Measurements from ENCODE around the gene IGFBP2.

The IGFBP2 gene

GRCh38 chr2:216658757-216659156, 25.5 kb downstream of the IGFBP2 start:
- no peak overlapping the region for H3K27ac ChIP-seq

GRCh38 chr2:216659276-216659675, 26.1 kb downstream of the IGFBP2 start:
- no peak overlapping the region for H3K27ac ChIP-seq

More at GRCh38 chr2:216658757-216659156, 25.5 kb downstream of the IGFBP2 start:
- TF ChIP-seq CTCF (conservative IDR thresholded peaks at IDR 0.05), result no peak
- TF ChIP-seq ZFX (IDR thresholded peaks at IDR 0.05), result no peak

GRCh38 chr2:216660496-216660895, 27.3 kb downstream of the IGFBP2 start:
- H3K27ac ChIP-seq, result no peak overlapping the region
- no peak for TF ChIP-seq CTCF (conservative IDR thresholded peaks at IDR 0.05)
- no peak for TF ChIP-seq ZFX (IDR thresholded peaks at IDR 0.05)

More at GRCh38 chr2:216659276-216659675, 26.1 kb downstream of the IGFBP2 start:
- TF ChIP-seq CTCF (conservative IDR thresholded peaks at IDR 0.05) (no peak), ZFX (IDR thresholded peaks at IDR 0.05) (no peak)

- H3K27ac ChIP-seq, result no peak overlapping the region
- TF ChIP-seq ZFX (IDR thresholded peaks at IDR 0.05) (no peak), CTCF (conservative IDR thresholded peaks at IDR 0.05) (no peak)
Measured at GRCh38 chr2:216661051-216661450, 27.8 kb downstream of the IGFBP2 start.

GRCh38 chr2:216661639-216662375, 28.6 kb downstream of the IGFBP2 start:
- H3K27ac ChIP-seq, result no peak overlapping the region
- no peak for TF ChIP-seq CTCF (conservative IDR thresholded peaks at IDR 0.05)
- no peak for TF ChIP-seq ZFX (IDR thresholded peaks at IDR 0.05)

GRCh38 chr2:216663106-216663505, 29.9 kb downstream of the IGFBP2 start:
- TF ChIP-seq CTCF (conservative IDR thresholded peaks at IDR 0.05) (no peak), ZFX (IDR thresholded peaks at IDR 0.05) (no peak)
- no peak overlapping the region for H3K27ac ChIP-seq

- H3K27ac ChIP-seq, result no peak overlapping the region
- no peak for TF ChIP-seq CTCF (conservative IDR thresholded peaks at IDR 0.05)
- TF ChIP-seq ZFX (IDR thresholded peaks at IDR 0.05), result no peak
Measured at GRCh38 chr2:216663846-216664245, 30.6 kb downstream of the IGFBP2 start.
